ENCODE measurements around the gene NECAP2. TPM values are rescaled to one million over a fixed set of nuclear protein-coding genes. Genes with fewer than 3 reads are reported as not detected.

NECAP2 gene
- polyA plus RNA-seq, 3 donors, result 78.9 to 223 (median 183) TPM

DNA sequence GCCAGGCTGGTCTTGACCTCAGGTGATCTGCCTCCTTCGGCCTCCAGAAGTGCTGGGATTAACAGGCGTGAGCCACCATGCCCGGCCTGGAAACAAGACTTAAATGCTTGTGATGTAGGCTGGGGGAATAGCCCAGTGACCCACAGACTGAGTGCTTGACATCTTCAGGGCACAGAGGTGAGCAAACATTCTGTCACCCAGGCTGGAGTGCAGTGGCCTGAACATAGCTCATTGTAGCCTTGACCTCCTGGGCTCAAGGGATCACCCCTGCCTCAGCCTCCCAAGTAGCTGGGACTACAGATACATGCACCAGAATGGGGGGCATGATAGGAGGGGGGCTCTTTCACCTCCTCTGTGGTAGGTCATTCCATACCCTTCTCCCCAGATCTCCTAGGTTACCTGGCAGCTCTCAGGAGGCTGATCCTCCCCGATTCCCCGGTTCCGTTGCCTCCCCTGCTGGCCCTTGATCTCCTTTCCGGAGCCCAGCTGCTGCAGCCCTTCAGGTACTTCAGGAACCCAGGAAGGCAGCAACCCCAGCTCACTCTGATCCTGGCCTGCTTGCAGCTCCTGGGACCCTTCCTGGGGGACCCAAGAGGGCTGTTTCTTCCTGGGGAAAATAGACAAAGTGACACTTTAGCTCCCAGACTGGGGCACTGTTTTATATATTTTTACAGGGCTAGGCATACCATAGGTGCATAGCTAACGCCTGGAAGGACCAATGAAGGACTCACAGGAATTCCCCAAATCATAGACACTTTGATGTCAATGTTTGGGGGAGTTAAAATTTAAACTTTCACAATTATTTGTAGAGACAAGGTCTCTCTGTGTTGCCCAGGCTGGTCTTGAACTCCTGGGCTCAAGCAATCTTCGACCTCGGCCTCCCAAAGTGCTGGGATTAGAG, 15.1 kb upstream of the NECAP2 start:
- H3K27ac Mint-ChIP-seq, result no peak overlapping the region
- Histone ChIP-seq H3K79me2 (ENCODE audit: insufficient read depth, low read length) (no peaks in the 10 kb centered on the region), H2AFZ (ENCODE audit: insufficient read depth, low read depth, low read length, poor library complexity, severe bottlenecking) (no peak overlapping the region), H3K4me2 (replicated peaks; ENCODE audit: extremely low read depth, low read length, poor library complexity, severe bottlenecking) (no peak overlapping the region), H3K27ac (ENCODE audit: low read depth in 1 of 2, low read length in 2 of 2) (no peak overlapping the region), H3K4me1 (ENCODE audit: control insufficient read depth in 1 of 2, insufficient read depth in 2 of 2, low read length in 2 of 2) (no peaks in the 10 kb centered on the region), H3K27me3 (ENCODE audit: control insufficient read depth in 2 of 2, insufficient read depth in 2 of 2, low read length in 2 of 2) (no peaks in the 10 kb centered on the region), H4K20me1 (ENCODE audit: insufficient read depth, low read length) (no peaks in the 10 kb centered on the region), H3K36me3 (replicated peaks in 1 of 2; ENCODE audit: control insufficient read depth in 1 of 2, insufficient read depth in 2 of 2, low read length in 2 of 2) (no peaks in the 10 kb centered on the region), H3K9me3 (replicated peaks in 1 of 2; ENCODE audit: control insufficient read depth in 1 of 2, insufficient read depth in 1 of 2, low read length in 2 of 2) (no peaks in the 10 kb centered on the region), H3K9ac (ENCODE audit: insufficient read depth, low read length, poor library complexity, severe bottlenecking) (no peak overlapping the region), H3K4me3 (replicated peaks in 1 of 3; ENCODE audit: low read depth in 2 of 3, low read length in 3 of 3) (no peak overlapping the region)
- peaks cover 9% of the 10 kb centered on the region for H3K4me1 Mint-ChIP-seq
- no peaks in the 10 kb centered on the region for H3K36me3 Mint-ChIP-seq
- 98% methylated on average over 5 of the region's 10 CpGs for WGBS (ENCODE audit: insufficient coverage)
- intact Hi-C loops (cut with micrococcal nuclease), result no loop called here
- H3K4me3 Mint-ChIP-seq, result no peak overlapping the region
- DNase-seq, result no peak
- peaks cover 0 to 4% (median 1%) of the 10 kb centered on the region in 3 donors for H3K27me3 Mint-ChIP-seq (ENCODE audit: low read depth in 3 of 3)
- peaks cover 0 to under 1% (median 0%) of the 10 kb centered on the region in 7 donors for H3K9me3 Mint-ChIP-seq
- no peak for TF ChIP-seq CTCF (IDR thresholded peaks at IDR 0.05)

DNA sequence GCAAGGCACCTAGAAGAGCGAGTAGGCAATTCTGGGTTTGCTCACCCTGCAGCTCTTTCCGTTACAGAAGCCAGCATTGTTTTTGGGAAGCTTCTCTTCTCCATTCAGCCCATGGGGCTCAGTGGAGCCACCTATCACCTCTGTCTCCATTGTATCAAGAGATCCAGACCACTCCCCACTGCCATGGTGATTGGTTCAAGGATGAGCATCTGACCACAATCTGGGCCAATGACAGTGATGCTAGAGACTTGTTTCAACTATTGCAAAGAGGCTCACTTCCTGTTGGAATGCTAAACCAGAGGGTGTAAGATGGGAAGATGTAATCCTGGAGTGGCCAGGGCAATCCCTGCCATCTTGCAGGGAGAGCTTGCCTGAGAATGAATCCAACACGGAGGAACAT, 9.9 kb upstream of the NECAP2 start:
- no peak overlapping the region for H3K27ac Mint-ChIP-seq

More for the DNA sequence above, 9.9 kb upstream of the NECAP2 start:
- Histone ChIP-seq H3K4me1 (ENCODE audit: control insufficient read depth in 1 of 2, insufficient read depth in 2 of 2, low read length in 2 of 2) (peaks cover 6 to 7% of the 10 kb centered on the region in 2 donors), H2AFZ (ENCODE audit: insufficient read depth, low read depth, low read length, poor library complexity, severe bottlenecking) (no peak overlapping the region), H4K20me1 (ENCODE audit: insufficient read depth, low read length) (no peaks in the 10 kb centered on the region), H3K27ac (ENCODE audit: low read depth in 1 of 2, low read length in 2 of 2) (no peak overlapping the region), H3K36me3 (replicated peaks in 1 of 2; ENCODE audit: control insufficient read depth in 1 of 2, insufficient read depth in 2 of 2, low read length in 2 of 2) (no peaks in the 10 kb centered on the region), H3K4me3 (replicated peaks in 1 of 3; ENCODE audit: low read depth in 2 of 3, low read length in 3 of 3) (no peak overlapping the region), H3K79me2 (ENCODE audit: insufficient read depth, low read length) (no peaks in the 10 kb centered on the region), H3K9ac (ENCODE audit: insufficient read depth, low read length, poor library complexity, severe bottlenecking) (no peak overlapping the region), H3K9me3 (replicated peaks in 1 of 2; ENCODE audit: control insufficient read depth in 1 of 2, insufficient read depth in 1 of 2, low read length in 2 of 2) (no peaks in the 10 kb centered on the region), H3K4me2 (replicated peaks; ENCODE audit: extremely low read depth, low read length, poor library complexity, severe bottlenecking) (no peak overlapping the region), H3K27me3 (ENCODE audit: control insufficient read depth in 2 of 2, insufficient read depth in 2 of 2, low read length in 2 of 2) (no peaks in the 10 kb centered on the region)
- Mint-ChIP-seq H3K9me3 (peaks cover 0 to 5% (median 0%) of the 10 kb centered on the region in 7 donors), H3K27me3 (ENCODE audit: low read depth in 3 of 3) (peaks cover 0 to 1% (median 0%) of the 10 kb centered on the region in 3 donors), H3K4me1 (peaks cover 14% of the 10 kb centered on the region), H3K36me3 (no peaks in the 10 kb centered on the region), H3K4me3 (no peak overlapping the region)
- no peak for DNase-seq
- WGBS (ENCODE audit: insufficient coverage), result 100% methylated on average over 1 of the region's 3 CpGs
- intact Hi-C loops (cut with micrococcal nuclease), result no loop called here
- TF ChIP-seq CTCF (IDR thresholded peaks at IDR 0.05), result no peak

All from CD14-positive monocyte (primary cell).